NB4 (cell line): ENCODE results near the gene STARD13.

Source experiments
- DNase-seq: peaks from one replicate; pipeline ENCODE4 v3.0.0; 2010; ENCODE audit warnings: low read depth
- H3K4me3 ChIP-seq: one replicate; pipeline ENCODE4 v1.5.1; 2011; ENCODE audit warnings: mild to moderate bottlenecking, low read depth, low read length, moderate library complexity
- CTCF ChIP-seq: IDR thresholded peaks from one replicate; pipeline ENCODE4 v1.5.1; 2012; ENCODE audit warnings: low read depth, low read length
- MAX ChIP-seq: IDR thresholded peaks from 2 replicates; pipeline ENCODE4 v1.6.1; 2011; ENCODE audit warnings: low read depth, low read length
- MYC ChIP-seq: IDR thresholded peaks from 2 replicates; pipeline ENCODE4 v1.6.1; 2011; ENCODE audit warnings: low read depth, low read length
- POLR2A ChIP-seq: IDR thresholded peaks from 2 replicates; pipeline ENCODE4 v1.6.1; 2011; ENCODE audit warnings: mild to moderate bottlenecking; ENCODE audit not compliant: insufficient read length; ENCODE audit errors: extremely low read depth

Gene STARD13

DNA sequence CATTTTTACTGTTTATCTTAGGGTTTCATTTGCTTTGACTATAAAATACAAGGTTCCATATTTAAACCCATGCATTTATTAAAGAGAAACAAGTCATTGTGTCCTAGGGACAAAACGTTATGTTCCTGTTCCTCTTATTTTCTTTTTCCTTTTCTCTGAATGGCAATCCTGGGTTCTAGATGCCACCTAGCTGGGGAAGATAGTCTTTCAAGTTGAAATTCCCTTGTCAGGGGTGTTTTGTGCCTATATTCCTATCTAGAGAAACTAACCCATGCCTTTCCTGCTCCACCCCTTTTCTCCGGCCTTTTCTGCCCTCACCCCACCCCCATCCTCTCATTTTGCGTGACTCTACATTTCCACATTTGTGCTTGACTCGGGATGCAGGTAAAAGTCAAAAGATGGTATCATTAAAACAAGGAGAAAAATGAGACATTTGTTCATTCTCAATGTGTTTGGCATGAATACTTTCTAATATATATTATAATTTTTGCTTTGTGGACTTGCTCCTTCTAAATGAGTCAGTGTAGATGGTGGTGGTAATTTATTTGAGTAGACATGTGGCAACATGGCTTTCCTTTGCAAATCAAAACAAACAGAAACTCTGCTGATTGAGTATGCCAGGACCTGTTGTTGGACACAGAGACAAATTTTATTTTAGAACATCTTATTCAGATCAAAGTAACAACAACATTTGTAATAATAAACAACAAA, 26.8 kb upstream of the STARD13 start:
- H3K4me3 ChIP-seq = no peak overlapping the region
- TF ChIP-seq POLR2A (no peak), MYC (no peak), MAX (no peak), CTCF (no peak)
- DNase-seq = no peak

DNA sequence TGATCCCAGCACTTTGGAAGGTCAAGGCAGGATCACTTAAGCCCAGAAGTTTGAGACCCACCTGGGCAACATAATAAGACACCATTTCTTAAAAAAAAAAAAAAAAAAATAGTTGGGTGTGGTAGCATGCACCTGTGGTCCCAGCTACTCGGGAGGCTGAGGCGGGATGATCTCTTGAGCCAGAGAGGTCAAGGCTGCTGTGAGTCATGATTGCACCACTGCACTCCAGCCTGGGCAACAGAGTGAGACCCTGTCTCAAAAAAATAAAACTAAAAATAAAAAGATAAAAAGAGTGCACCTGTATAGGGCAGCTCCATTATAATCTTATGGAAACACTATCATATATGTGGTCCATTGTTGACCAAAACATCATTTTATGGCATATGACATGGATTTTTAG, 25.5 kb upstream of the STARD13 start:
- DNase-seq = no peak
- TF ChIP-seq CTCF = no peak
- TF ChIP-seq POLR2A = no peak
- TF ChIP-seq MYC = no peak
- no peak for TF ChIP-seq MAX
- no peak overlapping the region for H3K4me3 ChIP-seq

DNA sequence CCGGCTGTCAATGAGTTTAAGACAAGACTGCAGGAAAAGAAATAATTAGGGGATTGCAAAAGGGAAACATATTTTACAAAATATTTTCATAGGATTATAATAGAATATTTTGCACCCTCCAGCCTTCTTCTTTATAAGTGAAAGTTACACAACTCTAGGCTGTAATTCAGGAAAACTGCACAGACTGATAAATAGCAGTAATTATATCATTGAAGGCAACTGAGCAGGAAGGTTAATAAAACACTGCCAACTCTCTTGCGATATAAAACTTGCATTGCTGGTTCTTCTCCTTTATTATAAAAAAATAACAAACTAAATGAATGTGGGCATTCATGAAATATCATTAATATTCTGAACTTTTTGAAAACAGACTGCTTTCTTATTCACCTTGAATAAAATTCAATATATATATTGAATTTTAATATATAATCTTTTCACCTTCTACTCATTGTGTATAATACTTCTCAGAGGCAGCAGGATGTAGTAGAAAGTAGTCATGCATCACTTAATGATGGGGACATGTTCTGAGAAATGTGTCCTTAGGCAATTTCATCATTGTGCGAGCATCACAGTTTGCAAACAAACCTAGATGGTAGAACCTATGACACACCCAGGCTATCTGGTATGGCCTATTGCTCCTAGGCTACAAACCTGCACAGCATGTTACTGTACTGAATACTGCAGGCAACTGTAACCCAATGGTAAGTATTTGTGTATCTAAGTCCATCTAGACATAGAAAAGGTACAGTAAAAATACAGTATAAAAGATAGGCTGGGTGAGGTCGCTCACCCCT, 24.9 kb upstream of the STARD13 start:
- H3K4me3 ChIP-seq = no peak overlapping the region
- TF ChIP-seq POLR2A (no peak), CTCF (no peak), MYC (no peak), MAX (no peak)
- DNase-seq = no peak

- TF ChIP-seq MAX (no peak), CTCF (no peak), MYC (no peak), POLR2A (no peak)
- H3K4me3 ChIP-seq = no peak overlapping the region
- no peak for DNase-seq
These were observed 23.3 kb upstream of the STARD13 start for GRCh38 chr13:33308863-33309262.

DNA sequence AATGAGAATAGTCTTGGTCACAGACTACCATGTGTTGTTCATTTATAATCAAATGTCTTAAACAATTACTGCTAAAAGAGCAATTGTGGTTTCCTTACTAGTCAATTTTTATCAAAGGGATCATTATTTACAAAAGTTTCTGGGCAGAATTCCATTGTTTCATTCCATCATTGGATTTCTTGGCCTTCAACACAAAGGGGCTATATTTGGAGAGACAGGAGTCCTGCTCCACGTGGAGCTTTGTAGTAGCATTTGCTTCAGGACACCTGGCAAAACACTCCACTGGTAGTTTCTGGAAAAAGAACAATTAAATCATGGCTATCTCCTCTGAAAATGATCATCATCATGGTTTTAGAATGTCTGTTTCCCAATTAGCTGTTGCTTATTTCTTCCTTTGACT, 22.3 kb upstream of the STARD13 start:
- no peak overlapping the region for H3K4me3 ChIP-seq
- DNase-seq = no peak
- no peak for TF ChIP-seq MYC
- TF ChIP-seq MAX = no peak
- no peak for TF ChIP-seq POLR2A
- TF ChIP-seq CTCF = no peak
